ENCODE results near the gene USF3. TPM values are rescaled to one million over a fixed set of nuclear protein-coding genes. Genes with fewer than 3 reads are reported as not detected.

USF3 gene
- total RNA-seq, 4 donors from 2014 or later = 23.1 to 33.2 (median 27.8) TPM

DNA sequence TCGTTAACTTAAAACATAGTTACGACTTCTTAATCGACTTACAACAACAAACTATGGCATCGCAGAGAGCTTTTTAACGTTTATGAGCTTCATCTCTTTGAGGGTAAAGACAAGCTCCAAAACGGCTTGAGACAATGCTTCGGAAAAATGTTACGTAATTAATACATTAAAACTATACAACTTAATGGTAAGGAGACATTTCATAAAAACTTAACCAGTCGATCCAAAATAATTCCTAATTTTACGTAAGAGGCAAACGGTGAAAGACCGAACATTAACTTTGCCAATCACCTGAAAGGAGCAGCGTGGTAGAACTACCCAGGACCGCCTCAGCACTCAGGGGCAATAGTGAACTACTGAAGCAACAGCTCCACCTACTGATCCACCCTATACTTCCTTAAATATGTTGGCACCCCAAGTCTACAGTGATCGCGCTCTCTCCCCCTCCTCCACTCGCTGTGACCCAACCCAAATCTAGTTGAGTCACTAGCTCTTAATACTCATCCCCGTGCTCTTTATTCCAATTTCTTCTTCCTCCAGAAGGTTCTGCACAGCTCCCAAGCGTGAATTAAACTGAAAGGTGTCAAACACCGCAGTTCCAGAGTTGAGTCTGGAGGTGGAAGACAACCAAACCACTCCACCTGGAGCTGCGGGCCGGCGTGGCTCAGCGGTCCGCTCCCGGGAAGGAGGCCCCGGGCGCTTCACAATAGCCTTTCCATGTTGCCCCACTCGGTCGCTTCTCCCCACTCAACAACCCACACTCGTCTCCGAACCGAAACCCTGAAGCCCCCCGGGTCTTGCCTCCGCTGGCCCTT is 48.7 kb upstream of the USF3 start:
- peak overlapping the region; percentile 75 to 89 (median 83) for H3K4me3 ChIP-seq
- no peaks in the 10 kb centered on the region for H3K9me3 ChIP-seq
- peaks cover 22 to 61% (median 42%) of the 10 kb centered on the region in 4 donors for H3K4me1 ChIP-seq
- no peaks in the 10 kb centered on the region for H3K27me3 ChIP-seq
- H3K27ac ChIP-seq = peak overlapping the region; percentile 95 to 99 (median 97)
- in situ Hi-C loops (cut with MboI; ENCODE audit: low pct_ligation_motif_present in 1 of 4, low pct_unique_long_range_greater_than_20kb in 1 of 4, low sequenced_read_pairs in 3 of 4) (loop anchor here in 2 of 4 donors (10.0 to 25.0 kb wide), 2 partner anchors 50 to 317 kb away; partner anchors contain the start of genes CCDC191 (in 1 of the 2), QTRT2 (in 1 of the 2) and USF3 (in 1 of the 2)), intact Hi-C loops (cut with DNase I; ENCODE audit: low total_unique reads) (loop anchor here (10.0 kb wide), 1 partner anchor 440 kb away; no protein-coding TSS in a partner anchor)
- H3K36me3 ChIP-seq = no peaks in the 10 kb centered on the region
- TF ChIP-seq POLR2A (IDR thresholded peaks at IDR 0.05) (peak; percentile 36), POLR2AphosphoS5 (IDR thresholded peaks at IDR 0.05) (peak; percentile 19 to 70 (median 58)), CTCF (IDR thresholded peaks at IDR 0.05) (peak; percentile 37 to 72 (median 59)), EP300 (IDR thresholded peaks at IDR 0.05; ENCODE audit: low read depth) (no peak)
- WGBS, 2 donors (ENCODE audit: low coverage in 1 of 2) = 1 to 2% methylated on average over 20 to 35 of the region's 35 CpGs
- peak; percentile 81 for DNase-seq

GRCh38 chr3:113743006-113743630 is 46.7 kb upstream of the USF3 start:
- no peaks in the 10 kb centered on the region for H3K9me3 ChIP-seq
- H3K4me1 ChIP-seq = peaks cover 21 to 59% (median 36%) of the 10 kb centered on the region in 4 donors
- TF ChIP-seq EP300 (IDR thresholded peaks at IDR 0.05; ENCODE audit: low read depth) = no peak
- no peak for TF ChIP-seq POLR2A (IDR thresholded peaks at IDR 0.05)
- no peak for TF ChIP-seq POLR2AphosphoS5 (IDR thresholded peaks at IDR 0.05)
- no peak for TF ChIP-seq CTCF (IDR thresholded peaks at IDR 0.05)
- 51 to 52% methylated on average over 7 of the region's 7 CpGs for WGBS, 2 donors (ENCODE audit: low coverage in 1 of 2)
- DNase-seq = no peak
- no peaks in the 10 kb centered on the region for H3K36me3 ChIP-seq
- no peak overlapping the region for H3K4me3 ChIP-seq
- in situ Hi-C loops (cut with MboI; ENCODE audit: low pct_ligation_motif_present in 1 of 4, low pct_unique_long_range_greater_than_20kb in 1 of 4, low sequenced_read_pairs in 3 of 4) (loop anchor here in 2 of 4 donors (10.0 to 25.0 kb wide), 2 partner anchors 48 to 319 kb away; partner anchors contain the start of genes CCDC191 (in 1 of the 2), QTRT2 (in 1 of the 2) and USF3 (in 1 of the 2)), intact Hi-C loops (cut with DNase I; ENCODE audit: low total_unique reads) (loop anchor here (10.0 kb wide), 1 partner anchor 438 kb away; no protein-coding TSS in a partner anchor)
- H3K27me3 ChIP-seq = no peaks in the 10 kb centered on the region
- peak overlapping the region in 1 of 4 donors; percentile 1 for H3K27ac ChIP-seq

DNA sequence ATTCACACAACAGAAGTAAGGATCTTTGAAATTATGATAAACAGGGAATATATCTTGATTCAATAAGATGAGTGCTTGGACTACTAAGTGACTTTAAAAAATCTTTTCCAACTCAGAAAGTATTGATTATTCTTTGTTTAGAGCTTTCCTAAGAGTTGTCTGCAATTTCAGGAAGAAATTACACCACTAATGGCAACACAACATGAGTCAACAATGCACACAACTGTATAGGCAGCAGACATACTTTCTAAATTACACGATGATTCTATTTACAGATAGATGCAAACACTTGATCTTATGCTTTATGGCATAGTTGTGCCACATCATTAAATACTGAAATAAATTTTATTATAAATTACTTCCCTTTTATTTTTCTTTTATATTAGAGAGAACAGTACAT is 45.2 kb upstream of the USF3 start:
- TF ChIP-seq CTCF (IDR thresholded peaks at IDR 0.05) = no peak
- TF ChIP-seq EP300 (IDR thresholded peaks at IDR 0.05; ENCODE audit: low read depth) = no peak
- TF ChIP-seq POLR2A (IDR thresholded peaks at IDR 0.05) = no peak
- TF ChIP-seq POLR2AphosphoS5 (IDR thresholded peaks at IDR 0.05) = no peak
- no peaks in the 10 kb centered on the region for H3K9me3 ChIP-seq
- no peak overlapping the region for H3K27ac ChIP-seq
- 34 to 38% methylated on average over 1 of the region's 1 CpG for WGBS, 2 donors (ENCODE audit: low coverage in 1 of 2)
- H3K27me3 ChIP-seq = no peaks in the 10 kb centered on the region
- H3K36me3 ChIP-seq = no peaks in the 10 kb centered on the region
- no peak for DNase-seq
- in situ Hi-C loops (cut with MboI; ENCODE audit: low pct_ligation_motif_present in 1 of 4, low pct_unique_long_range_greater_than_20kb in 1 of 4, low sequenced_read_pairs in 3 of 4) = loop anchor here in 2 of 4 donors (10.0 to 25.0 kb wide), 2 partner anchors 47 to 321 kb away; partner anchors contain the start of genes CCDC191 (in 1 of the 2), QTRT2 (in 1 of the 2) and USF3 (in 1 of the 2)
- H3K4me3 ChIP-seq = no peak overlapping the region
- H3K4me1 ChIP-seq = peaks cover 14 to 69% (median 30%) of the 10 kb centered on the region in 4 donors
- intact Hi-C loops (cut with DNase I; ENCODE audit: low total_unique reads) = loop anchor here (10.0 kb wide), 1 partner anchor 437 kb away; no protein-coding TSS in a partner anchor
